NCI-H2081 (cell line): Measurements from ENCODE around the gene MAP2.
"Not testable (repeated sequence)": the region's sequence is repeated elsewhere in the genome, so short reads cannot be mapped to it uniquely, and the experiment has no call there.

Experiments
- DNase-seq, 2 experiments: peaks; one replicate each; lab custom pipeline; 2025; lab: John Stamatoyannopoulos, UW

MAP2 gene

DNA sequence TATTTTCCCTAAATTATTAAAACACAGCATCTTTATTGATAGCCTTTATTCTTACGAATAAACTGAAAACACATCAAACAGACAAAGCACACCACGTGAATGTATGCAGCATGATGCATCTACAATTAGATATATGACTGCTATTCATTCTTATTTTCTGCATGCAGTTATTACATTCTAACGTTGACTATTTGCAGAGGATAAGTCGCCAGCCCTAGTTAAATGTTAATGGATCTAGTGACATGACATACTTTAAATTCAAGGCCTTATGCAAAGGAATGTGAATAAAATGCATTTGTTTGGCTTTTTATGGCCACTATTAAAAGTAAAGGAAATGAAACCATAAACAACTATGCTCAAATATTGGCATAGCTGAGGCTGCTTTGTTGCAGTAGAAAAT lies 172.4 kb downstream of the MAP2 start:
- DNase-seq = no peak

- DNase-seq = not testable (repeated sequence)
Measured at GRCh38 chr2:209598227-209598626, 174.4 kb downstream of the MAP2 start.

- peak; percentile 54 to 81 for DNase-seq
Measured at GRCh38 chr2:209600341-209601171, 176.7 kb downstream of the MAP2 start.

GRCh38 chr2:209601497-209601896 lies 177.7 kb downstream of the MAP2 start:
- no peak for DNase-seq

GRCh38 chr2:209602259-209602658 lies 178.4 kb downstream of the MAP2 start:
- no peak for DNase-seq

DNA sequence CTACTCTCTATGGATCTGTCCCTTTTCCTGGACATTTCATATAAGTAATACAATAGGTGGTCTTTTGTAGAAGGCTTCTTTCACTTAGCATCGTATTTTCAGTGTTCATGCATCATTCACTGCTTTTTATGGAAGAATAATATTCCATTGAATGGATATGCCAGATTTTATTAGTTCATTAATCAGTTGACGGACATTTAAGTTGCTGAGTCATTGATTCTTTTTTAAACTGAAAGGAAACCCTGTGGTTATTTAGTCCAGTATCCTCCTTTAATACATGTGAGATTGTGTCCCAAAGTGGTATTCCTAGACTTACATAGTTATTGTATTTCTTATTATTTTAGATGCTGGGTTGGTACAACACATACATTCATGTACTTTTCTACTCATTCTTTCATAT lies 185.7 kb downstream of the MAP2 start:
- DNase-seq = no peak

DNA sequence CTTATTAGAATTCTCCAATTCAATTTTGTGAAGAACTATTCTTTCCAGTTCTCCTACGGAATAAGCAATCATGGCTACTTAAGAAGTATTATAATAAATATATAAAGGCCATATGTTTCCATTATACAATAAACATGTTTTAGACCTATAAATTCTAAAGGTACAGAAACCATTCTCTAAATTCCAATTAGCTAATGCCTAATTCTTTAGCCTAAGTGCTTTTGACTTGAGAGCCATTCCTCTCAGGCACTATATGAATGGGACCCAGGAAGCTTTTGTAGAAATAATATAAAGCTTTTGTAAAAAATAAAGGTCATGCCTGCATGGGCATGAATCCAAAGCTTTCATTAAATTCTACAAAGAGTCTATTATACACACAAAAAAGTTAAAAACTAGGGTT lies 186.8 kb downstream of the MAP2 start:
- no peak for DNase-seq

GRCh38 chr2:209613649-209614305 lies 189.9 kb downstream of the MAP2 start:
- DNase-seq = peak in 1 of 2 experiments; percentile 7

DNA sequence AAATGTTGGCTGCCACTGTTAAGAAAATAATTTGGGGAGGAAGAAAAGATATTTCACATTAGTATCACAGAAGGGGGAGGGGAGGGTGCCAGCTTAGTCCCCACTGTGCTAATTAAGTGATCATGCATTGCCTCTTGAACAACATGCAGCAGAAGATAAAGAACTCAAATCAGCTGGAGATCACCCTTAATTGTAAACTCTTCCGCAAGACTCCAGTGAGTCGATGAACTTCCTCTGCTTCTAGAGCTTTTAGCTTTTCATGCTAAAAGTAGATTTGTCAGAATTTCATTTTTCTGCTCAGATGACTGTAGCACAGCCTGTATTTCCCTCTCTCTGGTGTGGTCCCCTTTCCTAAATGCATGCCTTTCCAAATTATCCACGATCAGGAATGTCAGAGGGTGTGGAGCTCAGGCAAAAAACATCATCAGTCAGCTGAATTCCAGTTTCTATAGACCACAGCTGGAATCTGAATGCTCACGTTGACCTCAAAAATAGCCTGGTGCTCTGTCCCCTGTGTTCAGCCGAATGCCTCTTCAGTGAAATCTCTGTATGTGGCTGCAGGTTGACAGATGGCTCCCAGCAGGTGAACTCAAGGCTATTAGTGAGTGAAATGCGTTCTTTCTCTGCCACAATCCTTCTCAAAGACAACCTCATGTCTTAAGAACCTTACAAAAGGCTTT lies 191.0 kb downstream of the MAP2 start:
- DNase-seq = no peak

DNA sequence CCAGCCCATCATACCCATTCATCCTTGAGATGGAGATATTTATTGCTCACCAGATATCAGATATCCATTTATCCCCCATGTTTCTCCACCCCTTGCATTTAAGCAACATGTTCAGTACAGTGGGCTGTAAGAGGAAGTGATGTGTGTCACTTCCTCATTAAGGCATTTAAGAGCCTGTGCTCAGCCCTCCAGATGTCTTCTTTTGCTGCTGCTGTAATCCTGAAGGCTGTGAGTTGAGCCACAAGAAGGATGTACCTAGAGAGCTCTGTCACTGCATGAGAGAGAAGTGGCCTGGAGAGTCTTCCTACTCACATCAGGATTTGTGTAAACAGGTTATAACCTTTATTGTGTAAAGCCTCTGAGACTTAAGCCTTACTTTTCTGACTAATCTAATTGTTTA lies 195.9 kb downstream of the MAP2 start:
- DNase-seq = no peak

DNA sequence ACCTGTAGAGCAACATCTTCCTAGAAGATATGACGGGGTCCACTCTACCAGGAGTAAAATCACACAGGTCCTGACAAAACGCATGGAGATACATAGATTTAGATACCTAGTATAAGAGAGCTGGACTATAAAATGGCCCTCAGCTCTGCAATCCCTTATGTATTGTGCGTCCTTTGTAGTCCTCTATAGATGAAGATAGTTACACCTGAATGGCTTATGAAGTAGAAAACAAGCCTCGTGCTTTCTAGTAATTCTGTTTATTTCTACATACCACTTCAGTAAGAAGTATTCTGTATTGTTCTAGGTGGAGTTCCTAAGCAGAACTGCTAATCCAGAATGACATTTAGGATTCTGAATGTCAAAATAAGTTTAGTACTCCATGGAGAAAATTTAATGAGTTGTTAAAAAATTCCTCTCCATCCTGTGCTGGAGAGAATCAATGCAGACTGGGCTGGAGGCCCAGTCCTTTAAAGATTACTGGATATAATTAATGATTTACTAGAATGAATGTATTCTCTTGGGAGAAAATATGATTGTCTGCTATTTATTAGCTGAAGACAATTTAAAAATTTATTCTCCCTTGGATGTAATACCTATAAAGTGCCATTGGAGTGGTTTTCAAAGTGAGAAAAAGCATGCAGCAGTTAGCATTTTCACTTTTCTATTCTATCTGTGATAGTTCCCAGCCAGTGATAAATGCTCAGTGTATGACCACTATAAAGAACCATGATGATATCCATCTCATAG lies 200.5 kb downstream of the MAP2 start:
- no peak for DNase-seq

DNA sequence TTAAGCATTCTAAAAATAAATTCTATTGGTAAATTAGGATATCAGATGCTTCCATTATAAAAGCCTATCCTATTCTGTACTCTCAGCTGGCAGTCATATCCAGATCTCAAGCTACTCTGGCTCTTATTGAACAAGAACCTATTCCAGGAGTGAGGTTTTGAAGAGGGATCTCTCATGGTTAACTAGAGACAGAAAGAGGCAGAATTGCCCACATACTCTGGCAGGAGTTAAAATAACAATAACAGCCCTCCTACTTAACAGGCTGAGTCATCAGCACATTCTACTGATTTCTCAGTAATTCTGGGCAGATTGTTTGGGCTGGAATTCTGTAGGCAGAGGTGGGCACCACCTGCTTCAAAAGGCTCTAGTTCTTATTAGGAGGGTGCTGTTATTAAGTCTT lies 205.8 kb downstream of the MAP2 start:
- no peak for DNase-seq

DNA sequence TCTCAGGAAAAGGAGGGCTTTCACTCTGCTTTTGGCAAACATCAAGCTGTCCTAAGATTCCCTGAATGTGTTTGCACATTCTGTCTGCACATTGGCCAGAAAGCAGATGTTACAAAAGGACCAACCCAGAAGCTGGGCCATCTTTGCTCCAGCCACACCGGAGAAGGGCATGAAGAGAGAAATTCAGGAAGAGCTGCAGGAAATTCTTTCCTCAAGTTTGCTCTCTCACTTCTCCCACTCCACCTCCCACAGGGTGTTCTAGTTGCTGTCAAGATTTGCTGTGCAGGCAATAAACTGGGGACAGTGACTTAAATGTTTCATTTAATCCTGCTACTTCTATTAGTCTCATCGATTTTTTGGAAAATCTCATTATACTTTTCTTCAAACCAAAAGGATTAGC lies 210.1 kb downstream of the MAP2 start:
- DNase-seq = no peak

GRCh38 chr2:209636076-209636475 lies 212.2 kb downstream of the MAP2 start:
- peak in 1 of 2 experiments; percentile 34 for DNase-seq

DNA sequence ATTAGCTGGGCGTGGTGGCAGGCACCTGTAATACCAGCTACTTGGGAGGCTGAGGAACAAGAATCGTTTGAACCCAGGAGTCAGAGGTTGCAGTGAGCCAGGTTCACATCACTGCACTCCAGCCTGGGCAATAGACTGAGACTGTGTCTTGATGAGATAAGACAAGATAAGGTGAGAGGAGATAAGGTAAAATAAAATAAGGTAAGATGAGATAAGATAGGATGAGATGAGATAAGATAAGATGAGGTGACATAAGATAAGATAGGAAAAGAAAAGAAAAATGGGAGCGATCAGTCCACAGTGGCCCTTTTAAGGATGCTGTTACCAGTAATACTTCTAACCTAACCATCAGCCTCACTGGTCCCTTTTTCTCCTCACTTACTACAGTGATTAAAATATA lies 213.4 kb downstream of the MAP2 start:
- DNase-seq = no peak

DNA sequence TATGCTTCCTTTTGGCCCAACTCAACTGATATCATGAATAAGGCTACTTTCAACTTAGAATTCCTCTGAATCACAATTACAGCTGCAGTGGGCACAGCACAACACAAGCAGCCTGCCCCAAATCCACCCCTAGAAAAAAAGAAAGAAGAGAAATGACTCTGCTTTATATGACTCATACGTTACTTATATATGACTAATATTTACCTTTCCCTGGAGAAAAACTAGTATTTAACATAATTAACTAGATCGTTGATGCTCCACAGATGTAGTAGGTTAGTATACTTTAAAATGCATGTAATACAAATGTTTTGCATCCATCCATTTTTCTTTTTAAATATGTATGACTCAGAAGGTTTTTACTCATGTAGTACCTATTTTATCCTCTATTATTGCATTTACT lies 214.5 kb downstream of the MAP2 start:
- no peak for DNase-seq

DNA sequence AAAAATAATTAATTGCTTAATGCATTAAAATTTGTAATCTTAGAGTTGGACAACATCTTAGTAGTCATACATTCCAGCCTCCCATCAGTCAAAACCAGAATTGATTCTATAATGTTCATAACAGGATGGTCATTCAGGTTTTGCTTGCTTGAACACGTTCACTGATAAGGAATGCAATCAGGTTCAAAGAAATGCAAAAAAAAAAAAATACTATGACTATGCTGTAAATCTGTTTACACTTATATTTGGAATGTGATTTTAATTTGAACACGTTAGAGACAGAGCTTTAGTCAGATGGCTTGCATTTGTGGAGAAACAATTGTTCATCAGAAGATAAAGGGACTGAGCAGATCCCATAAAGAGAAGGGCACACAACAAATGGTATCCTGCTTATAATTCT lies 216.5 kb downstream of the MAP2 start:
- DNase-seq = no peak

DNA sequence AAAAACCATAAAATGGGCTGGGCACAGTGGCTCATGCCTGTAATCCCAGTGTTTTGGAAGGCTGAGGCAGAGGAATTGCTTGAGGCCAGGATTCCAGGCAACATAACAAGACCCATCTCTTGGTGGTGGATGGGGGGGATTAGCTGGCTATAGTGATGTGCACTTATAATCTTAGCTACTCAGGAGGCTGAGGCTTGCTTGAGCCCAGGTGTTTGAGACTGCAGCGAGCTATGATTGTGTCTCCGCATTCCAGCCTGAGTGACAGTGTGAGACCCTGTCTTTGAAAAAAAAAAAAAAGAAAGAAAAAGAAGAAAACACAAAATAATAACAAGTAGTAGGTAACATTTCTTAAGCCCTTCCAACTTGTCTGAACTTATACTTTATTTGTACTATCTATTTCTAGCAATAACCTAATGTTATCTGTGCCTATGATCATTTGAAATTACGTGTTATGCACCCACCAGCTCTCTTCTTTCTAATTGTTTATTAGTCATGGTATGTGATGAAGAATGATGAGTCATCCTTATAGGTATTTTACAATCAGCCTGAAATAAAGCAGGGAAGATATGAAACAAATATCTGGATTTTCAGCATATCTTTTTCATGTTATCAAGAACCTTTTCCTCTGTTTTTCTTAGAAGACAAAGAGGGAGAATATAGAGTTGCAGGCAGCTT lies 218.4 kb downstream of the MAP2 start:
- DNase-seq = no peak

DNA sequence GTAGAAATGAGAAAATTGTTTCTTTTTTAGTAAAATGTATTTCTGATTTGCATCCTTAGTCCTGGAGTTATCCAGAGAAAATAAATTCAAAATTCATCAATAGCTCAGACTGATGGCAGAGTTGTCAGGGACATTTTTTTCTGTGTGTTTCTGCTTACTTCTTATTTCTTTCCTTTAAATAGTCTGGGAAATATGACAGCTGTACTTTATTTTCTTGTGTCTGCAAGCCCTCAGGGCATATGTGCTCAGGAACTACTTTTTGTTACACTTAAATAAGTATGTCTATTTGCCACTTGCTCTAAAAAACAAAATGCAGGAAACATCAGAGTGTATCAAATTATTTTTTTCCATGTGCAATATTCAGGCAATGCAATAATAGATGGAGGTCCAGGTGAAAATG lies 221.0 kb downstream of the MAP2 start:
- DNase-seq = no peak

- DNase-seq = no peak
Measured at GRCh38 chr2:209648714-209649113, 224.9 kb downstream of the MAP2 start.

DNA sequence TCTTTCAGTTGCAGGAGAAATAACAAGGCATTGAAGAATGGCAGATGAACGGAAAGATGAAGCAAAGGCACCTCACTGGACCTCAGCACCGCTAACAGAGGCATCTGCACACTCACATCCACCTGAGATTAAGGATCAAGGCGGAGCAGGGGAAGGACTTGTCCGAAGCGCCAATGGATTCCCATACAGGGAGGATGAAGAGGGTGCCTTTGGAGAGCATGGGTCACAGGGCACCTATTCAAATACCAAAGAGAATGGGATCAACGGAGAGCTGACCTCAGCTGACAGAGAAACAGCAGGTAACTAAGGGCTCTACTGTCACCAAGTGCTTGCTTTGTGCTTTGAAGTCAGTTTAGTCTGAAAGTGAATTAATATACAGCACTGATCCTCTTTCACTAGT lies 229.3 kb downstream of the MAP2 start:
- DNase-seq = no peak
